HG03097 (cell line): ENCODE data around the gene SYT6.

ENCODE experiments used
- ATAC-seq: cut with Tn5 transposase; IDR thresholded peaks from one replicate; pipeline ENCODE4 v1.9.1; 2021; ENCODE audit not compliant: unreplicated experiment, low FRiP score

SYT6 gene, protein sequence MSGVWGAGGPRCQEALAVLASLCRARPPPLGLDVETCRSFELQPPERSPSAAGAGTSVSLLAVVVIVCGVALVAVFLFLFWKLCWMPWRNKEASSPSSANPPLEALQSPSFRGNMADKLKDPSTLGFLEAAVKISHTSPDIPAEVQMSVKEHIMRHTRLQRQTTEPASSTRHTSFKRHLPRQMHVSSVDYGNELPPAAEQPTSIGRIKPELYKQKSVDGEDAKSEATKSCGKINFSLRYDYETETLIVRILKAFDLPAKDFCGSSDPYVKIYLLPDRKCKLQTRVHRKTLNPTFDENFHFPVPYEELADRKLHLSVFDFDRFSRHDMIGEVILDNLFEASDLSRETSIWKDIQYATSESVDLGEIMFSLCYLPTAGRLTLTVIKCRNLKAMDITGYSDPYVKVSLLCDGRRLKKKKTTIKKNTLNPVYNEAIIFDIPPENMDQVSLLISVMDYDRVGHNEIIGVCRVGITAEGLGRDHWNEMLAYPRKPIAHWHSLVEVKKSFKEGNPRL

DNA sequence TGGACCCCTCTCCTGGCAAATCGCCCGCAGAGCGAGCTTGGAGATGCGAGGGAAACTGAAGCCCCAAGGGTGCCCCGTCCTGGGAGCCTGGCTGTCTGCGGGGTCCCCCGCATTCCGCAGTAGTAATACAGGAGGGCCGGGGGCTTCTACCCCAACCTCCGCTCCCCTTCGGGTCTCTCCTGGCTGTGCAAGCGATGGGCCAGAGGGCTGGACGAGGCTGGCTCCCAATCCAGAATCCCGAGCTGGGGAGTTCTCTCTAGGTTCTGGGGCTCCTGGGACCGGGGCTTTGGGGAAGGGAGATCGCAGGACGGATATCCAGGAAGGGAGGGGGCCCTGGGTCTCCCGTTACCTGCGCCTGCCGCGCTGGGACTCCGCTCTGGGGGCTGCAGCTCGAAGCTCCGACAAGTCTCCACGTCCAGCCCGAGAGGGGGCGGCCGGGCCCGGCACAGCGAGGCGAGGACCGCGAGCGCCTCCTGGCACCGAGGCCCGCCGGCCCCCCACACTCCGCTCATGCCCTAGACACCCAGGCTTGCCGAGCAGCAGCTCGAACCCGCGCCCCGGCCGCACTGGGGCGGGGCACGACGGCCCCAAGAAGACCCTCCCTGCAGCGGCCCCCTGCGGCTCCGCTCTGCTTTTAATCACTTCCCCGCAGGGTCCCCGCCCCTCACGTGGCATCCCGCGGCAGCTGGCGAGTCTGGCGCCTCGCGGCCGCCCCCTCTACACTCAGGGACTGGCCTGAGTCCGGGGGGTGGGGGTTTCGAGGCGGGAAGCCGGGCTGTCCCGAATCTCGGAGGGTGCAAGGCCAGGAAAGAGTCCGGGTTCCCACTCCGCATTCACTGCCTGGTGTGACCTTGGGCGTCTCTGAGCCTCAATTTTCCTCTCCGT lies at the start of gene SYT6:
SYT6 (minus strand) TSS at position 609 of the 885 bp plus-strand sequence; CDS start at position 512, 97 bp downstream.
- no peak for ATAC-seq

- no peak for ATAC-seq
These were observed 47.8 kb upstream of the SYT6 start for GRCh38 chr1:114201486-114201885.

DNA sequence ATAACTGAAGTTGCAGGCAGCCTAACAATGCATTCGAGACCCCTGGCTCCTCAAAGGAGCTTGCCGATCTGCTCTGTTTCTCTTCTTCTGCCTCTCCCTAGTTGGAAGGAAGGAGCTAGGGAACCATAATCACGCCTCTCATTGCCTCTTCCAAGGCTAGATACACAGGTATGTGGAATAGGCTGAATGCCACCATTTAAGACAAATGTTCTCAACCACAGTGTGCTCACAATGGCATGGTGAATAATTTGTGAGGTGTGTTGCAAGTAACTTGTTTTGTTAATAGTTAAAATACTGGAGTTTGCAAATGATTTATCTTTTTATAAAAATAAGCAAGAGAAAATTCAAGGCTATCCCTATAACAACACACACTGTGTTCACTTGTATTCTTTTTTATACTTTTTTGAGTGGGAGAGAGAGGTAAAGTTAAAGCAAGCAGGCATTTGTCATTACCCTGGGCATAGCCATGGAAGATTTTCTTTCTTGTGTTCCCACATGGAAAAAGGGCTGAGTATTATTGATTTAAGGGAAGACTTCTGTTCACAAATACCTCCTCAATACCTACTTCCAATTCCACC lies 45.4 kb upstream of the SYT6 start:
- no peak for ATAC-seq

DNA sequence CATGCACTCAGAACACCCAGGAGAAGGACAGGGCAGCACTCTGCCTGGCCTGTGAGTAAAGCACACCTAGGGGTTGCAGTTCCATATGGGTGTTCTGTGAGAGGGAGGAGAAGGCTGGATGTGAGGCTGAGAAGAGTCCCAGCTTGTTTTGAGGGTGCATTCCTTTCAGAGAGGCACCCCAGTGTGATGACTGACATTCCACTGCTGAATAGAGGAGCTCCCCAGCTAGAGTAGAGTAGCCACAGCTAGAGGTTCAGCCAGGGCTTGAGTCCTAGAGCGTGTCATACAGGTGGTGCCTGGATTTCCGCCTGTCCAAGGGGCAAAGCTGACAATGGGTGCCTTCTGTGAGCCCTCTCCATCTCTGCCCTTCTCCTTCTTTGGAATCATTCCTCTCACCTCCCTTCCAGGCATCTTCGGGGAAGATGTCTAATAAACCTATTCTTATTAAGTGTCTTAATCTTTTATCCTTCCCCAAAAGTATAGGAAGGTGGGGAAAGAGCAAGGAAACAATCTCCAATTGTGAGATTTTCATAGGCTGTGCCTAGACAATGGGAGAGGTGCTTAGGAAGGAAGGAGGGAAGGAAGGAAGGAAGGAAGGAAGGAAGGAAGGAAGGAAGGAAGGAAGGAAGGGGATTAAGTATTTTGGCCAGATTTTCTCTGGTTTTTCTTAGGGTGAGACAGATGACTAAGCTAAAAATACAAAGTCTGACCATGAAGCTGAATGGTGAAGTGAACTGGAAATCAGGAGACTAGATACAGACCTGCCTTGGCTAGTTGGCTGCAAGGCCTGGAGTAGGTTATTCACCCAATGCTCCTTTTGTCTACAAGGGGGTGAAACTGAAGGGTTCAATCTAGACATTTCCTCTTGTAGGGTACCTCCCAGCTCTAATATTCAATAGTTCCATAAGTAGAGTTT lies 43.6 kb upstream of the SYT6 start:
- ATAC-seq = no peak

GRCh38 chr1:114195819-114196218 lies 42.1 kb upstream of the SYT6 start:
- no peak for ATAC-seq

DNA sequence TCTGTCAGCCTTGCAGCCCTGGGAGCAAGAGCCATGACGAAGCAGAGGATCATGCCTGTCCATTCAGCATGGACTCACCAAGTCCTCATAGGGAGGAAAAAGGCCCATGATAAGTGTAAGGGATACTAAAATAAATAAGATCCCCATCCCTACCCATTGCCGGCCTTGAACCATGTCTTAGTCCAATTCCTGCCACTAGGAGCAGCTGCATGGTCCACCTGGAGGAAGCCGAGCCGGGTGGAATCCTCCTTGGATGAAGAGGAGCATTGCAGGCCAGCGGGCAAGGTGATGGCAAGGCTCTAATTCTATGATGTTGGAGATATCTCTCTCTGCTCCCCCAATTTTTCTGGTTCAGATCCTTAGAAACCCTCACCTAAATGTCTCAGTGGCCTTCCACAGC lies 38.7 kb upstream of the SYT6 start:
- no peak for ATAC-seq

GRCh38 chr1:114189398-114189797 lies 35.7 kb upstream of the SYT6 start:
- no peak for ATAC-seq

DNA sequence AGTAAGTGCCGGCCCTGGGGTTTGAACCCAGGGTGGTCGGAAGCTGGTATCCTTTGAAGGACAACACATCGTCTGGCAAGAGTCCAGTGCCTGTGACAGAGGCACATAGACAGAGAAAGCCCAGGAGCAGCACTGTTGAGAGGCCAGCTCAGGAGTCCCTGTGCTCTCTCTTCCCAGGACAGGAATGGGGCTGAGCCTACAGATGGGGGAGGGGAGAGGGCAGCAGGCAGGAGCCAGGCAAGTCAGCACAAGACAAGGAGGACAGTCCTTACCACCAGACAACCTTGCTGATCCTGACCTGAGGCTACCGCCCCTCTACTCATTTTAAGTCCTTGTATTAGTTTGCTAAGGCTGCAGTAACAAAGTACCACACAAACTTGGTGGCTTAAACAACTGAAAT lies 27.7 kb upstream of the SYT6 start:
- ATAC-seq = no peak

GRCh38 chr1:114180742-114181141 lies 27.1 kb upstream of the SYT6 start:
- ATAC-seq = no peak

DNA sequence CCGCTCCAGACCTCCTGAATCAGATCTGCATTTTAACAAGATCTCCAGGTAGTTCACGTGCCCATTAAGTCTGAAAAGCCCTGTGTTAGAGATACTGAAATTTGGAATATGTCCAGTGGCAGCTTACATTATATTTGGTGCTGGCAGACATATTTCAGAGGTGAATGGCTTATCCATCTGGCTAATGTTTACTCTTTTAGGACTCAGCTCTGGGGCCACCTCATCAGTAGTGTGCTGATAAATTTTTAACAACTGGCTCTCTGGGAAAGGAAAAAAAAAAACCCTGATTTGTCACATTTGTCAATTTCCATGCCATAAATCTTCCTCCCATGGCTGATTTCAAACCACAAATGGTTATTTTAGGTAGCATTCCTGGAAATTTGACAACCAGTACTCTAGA lies 25.3 kb upstream of the SYT6 start:
- ATAC-seq = no peak

DNA sequence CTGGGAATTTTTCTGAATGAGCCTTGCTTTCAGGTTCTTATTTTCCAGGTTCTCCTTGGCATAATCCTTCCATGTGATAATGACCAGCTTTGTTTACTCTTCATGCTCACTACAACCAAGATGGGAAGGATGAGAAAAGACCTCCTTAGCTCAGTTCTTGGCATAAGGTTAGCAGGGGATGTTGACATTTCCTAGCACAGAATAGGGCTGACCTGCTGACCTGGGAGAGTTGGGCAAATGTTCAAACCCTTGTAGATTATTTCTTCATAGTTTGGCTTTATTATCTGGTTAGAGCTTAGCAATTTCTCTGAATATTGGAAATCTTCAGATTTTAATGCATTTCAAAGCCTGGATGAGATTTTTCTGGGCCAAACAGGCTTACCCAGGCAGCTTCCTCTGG lies 23.6 kb upstream of the SYT6 start:
- no peak for ATAC-seq

DNA sequence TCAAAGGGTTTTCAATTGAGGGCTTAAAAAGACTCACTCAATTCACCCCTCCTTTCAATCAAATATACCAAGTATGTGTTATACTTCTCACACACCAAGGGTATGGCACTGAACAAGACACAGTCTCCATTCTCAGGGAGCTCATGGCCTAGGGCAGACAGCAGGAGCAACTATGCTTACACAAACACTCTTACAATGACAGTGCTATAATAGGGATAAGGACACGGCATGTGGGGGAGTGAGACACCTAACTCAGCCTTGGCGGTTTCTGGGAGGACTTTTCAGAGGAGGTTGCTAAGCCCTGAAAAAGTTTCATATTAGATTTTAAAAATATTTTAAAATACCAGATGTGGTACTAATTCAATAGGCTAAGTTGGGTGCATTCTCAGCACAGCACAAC lies 22.7 kb upstream of the SYT6 start:
- ATAC-seq = no peak

DNA sequence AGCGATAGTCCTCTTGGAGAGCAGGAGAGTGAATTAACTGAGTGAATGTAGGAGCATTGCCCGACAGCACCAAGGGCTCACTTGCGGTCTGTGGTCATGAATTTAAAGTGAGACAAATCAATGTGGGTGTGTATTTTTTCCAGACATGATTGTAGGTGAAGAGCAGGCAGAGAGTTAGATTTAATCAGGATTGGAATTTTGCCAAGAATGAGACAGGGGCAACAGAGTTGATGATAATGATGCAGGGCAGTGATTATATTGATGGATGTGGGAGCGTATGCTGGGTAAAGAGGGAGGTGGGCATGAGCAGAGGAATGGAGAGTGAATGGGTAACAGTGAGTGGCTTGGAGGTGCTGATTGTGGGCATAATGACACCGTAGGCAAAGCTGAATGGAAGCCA lies 20.0 kb upstream of the SYT6 start:
- ATAC-seq = no peak

DNA sequence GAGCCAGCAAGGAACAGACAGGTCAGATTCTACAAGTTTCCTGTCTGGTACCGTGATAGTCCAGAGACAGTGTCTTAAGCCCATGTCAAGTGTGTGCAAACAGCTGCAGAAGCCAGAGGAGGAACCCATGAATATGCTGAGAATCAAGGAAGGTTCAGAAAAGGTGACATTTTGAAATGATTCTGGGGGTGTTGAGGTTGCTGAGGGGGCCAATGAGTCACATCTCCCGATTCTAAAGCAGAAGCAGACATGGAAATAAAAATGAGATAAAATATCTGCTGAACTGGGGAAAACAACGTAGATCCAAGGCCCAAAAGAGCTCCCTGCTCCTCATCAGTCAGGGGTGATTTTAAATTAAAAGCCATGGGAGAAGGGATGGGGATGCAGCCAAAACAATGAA lies 15.8 kb upstream of the SYT6 start:
- no peak for ATAC-seq

DNA sequence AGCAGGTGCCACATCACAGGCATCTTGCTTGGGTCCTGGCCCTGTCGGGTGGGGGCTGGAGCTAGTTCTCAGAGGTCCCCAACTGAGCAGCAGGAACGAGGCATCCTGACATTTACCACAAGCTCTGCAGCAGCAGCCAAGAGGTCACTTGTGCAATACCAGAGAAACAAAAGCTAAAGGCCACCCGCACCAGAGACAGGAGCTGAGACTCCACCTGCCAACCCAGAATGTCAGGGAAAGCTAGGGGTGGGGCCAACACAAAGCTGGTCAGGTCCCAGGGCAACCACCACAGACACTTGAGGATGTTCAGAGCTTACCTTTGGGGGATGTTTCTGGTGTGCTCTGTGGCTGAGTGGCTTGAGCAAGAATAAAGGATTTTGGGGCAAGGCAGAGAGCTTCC lies 13.6 kb upstream of the SYT6 start:
- no peak for ATAC-seq

DNA sequence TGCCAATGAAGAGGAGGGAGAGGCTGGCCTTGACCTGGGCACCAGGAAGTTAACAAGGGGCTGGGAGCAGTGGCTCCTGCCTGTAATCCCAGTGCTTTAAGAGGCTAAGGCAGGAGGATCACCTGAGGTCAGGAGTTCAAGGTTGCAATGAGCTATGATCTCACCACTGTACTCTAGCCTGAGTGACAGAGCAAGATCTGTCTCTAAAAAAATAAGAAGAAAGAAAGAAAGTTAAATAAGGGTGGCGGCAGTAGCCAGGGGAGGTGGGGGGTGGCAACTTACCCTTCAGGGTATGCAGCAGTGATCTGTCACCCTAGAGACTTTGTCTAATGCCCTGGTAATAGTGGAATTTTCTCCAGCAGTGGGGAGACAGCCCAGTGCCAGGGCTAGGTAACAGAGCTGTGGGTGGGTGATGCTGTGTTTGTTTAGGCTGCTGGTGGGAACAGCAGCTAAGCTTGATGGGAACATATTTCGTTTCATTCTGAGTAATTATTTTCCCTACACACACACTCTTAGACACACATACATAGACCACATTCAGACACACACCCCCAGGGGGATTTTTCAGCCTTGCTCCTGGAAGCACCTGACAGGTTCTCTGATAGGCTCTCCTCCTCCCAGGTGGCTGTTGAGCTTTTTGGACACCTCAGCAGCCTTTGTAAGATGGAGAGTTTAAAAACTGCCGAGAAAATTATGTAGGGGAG lies 11.3 kb upstream of the SYT6 start:
- no peak for ATAC-seq

DNA sequence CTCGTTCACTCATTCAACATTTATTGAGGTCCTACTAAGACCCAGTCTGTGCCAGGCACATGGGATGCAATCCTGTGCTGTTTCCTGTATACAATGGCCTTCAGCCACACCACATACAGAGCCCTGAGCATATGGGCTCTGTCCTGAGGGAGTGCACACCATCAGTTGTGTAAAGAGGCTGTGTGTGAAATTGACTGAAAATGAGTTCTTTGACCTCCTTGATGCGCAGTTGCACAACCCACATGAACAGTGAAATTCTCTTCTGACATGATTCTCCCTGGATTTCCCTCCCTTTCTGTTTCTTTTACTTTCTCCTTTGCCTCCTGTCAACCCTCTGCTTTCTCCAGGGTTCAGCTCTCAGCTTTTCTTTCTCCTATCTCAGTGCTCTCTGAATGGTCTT lies 6.3 kb upstream of the SYT6 start:
- ATAC-seq = no peak

GRCh38 chr1:114157275-114157660 lies 3.6 kb upstream of the SYT6 start:
- ATAC-seq = no peak

GRCh38 chr1:114156538-114157274 lies 3.0 kb upstream of the SYT6 start:
- ATAC-seq = no peak
